Measurements from ENCODE around the gene IGFBP6.

IGFBP6 gene

GRCh38 chr12:53120685-53121525 lies 23.4 kb downstream of the IGFBP6 start:
- no peak for DNase-seq (ENCODE audit: low read depth)

GRCh38 chr12:53122961-53123468 lies 25.5 kb downstream of the IGFBP6 start:
- DNase-seq (ENCODE audit: low read depth): no peak

GRCh38 chr12:53123578-53124351 lies 26.3 kb downstream of the IGFBP6 start:
- no peak for DNase-seq (ENCODE audit: low read depth)

- DNase-seq (ENCODE audit: low read depth): no peak
Measured at GRCh38 chr12:53124352-53124723, 26.9 kb downstream of the IGFBP6 start.

- DNase-seq (ENCODE audit: low read depth): no peak
Measured at GRCh38 chr12:53127169-53127568, 29.7 kb downstream of the IGFBP6 start.

- DNase-seq (ENCODE audit: low read depth): no peak
Measured at GRCh38 chr12:53128780-53129569, 31.5 kb downstream of the IGFBP6 start.

- DNase-seq (ENCODE audit: low read depth): no peak
Measured at GRCh38 chr12:53131844-53132243, 34.4 kb downstream of the IGFBP6 start.

- DNase-seq (ENCODE audit: low read depth): no peak
Measured at GRCh38 chr12:53133722-53134121, 36.3 kb downstream of the IGFBP6 start.

- DNase-seq (ENCODE audit: low read depth): no peak
Measured at GRCh38 chr12:53143355-53143754, 45.9 kb downstream of the IGFBP6 start.

- no peak for DNase-seq (ENCODE audit: low read depth)
Measured at GRCh38 chr12:53145383-53146260, 48.2 kb downstream of the IGFBP6 start.

GRCh38 chr12:53147181-53147580 lies 49.7 kb downstream of the IGFBP6 start:
- no peak for DNase-seq (ENCODE audit: low read depth)

- DNase-seq (ENCODE audit: low read depth): no peak
Measured at GRCh38 chr12:53147653-53148052, 50.2 kb downstream of the IGFBP6 start.

GRCh38 chr12:53151039-53151438 lies 53.6 kb downstream of the IGFBP6 start:
- no peak for DNase-seq (ENCODE audit: low read depth)

Measured in stimulated activated CD8-positive, alpha-beta memory T cell treated with anti-CD3 and anti-CD28 coated beads, Interleukin-15, amount 100 ng/mL, for 24 hours (primary cell).